ENCODE results near the gene TRIO.

Gene TRIO

GRCh38 chr5:14122089-14122488 is 21.1 kb upstream of the TRIO start:
- no peak overlapping the region for H3K4me3 ChIP-seq (ENCODE audit: low read depth, low read length)
- TF ChIP-seq CTCF (IDR thresholded peaks at IDR 0.05; ENCODE audit: control insufficient read depth, extremely low read depth, insufficient read depth) = no peak
- no peak for DNase-seq (ENCODE audit: low read depth)

GRCh38 chr5:14123551-14123950 is 19.6 kb upstream of the TRIO start:
- TF ChIP-seq CTCF (IDR thresholded peaks at IDR 0.05; ENCODE audit: control insufficient read depth, extremely low read depth, insufficient read depth) = no peak

GRCh38 chr5:14123974-14124482 is 19.1 kb upstream of the TRIO start:
- no peak for DNase-seq (ENCODE audit: low read depth)
- no peak for TF ChIP-seq CTCF (IDR thresholded peaks at IDR 0.05; ENCODE audit: control insufficient read depth, extremely low read depth, insufficient read depth)
- no peak overlapping the region for H3K4me3 ChIP-seq (ENCODE audit: low read depth, low read length)

More at GRCh38 chr5:14123551-14123950, 19.6 kb upstream of the TRIO start:
- H3K4me3 ChIP-seq (ENCODE audit: low read depth, low read length) = no peak overlapping the region
- no peak for DNase-seq (ENCODE audit: low read depth)

GRCh38 chr5:14125262-14125661 is 17.9 kb upstream of the TRIO start:
- no peak for DNase-seq (ENCODE audit: low read depth)
- no peak overlapping the region for H3K4me3 ChIP-seq (ENCODE audit: low read depth, low read length)
- no peak for TF ChIP-seq CTCF (IDR thresholded peaks at IDR 0.05; ENCODE audit: control insufficient read depth, extremely low read depth, insufficient read depth)

- TF ChIP-seq CTCF (IDR thresholded peaks at IDR 0.05; ENCODE audit: control insufficient read depth, extremely low read depth, insufficient read depth) = no peak
- DNase-seq (ENCODE audit: low read depth) = no peak
- H3K4me3 ChIP-seq (ENCODE audit: low read depth, low read length) = no peak overlapping the region
These were observed 15.6 kb upstream of the TRIO start for GRCh38 chr5:14127587-14127986.

- DNase-seq (ENCODE audit: low read depth) = no peak
- TF ChIP-seq CTCF (IDR thresholded peaks at IDR 0.05; ENCODE audit: control insufficient read depth, extremely low read depth, insufficient read depth) = no peak
- H3K4me3 ChIP-seq (ENCODE audit: low read depth, low read length) = no peak overlapping the region
These were observed 15.1 kb upstream of the TRIO start for GRCh38 chr5:14128079-14128478.

GRCh38 chr5:14129123-14129522 is 14.0 kb upstream of the TRIO start:
- H3K4me3 ChIP-seq (ENCODE audit: low read depth, low read length) = no peak overlapping the region
- TF ChIP-seq CTCF (IDR thresholded peaks at IDR 0.05; ENCODE audit: control insufficient read depth, extremely low read depth, insufficient read depth) = no peak
- no peak for DNase-seq (ENCODE audit: low read depth)
